WI38 (cell line): ENCODE measurements around the gene GALNT2.
A peak's percentile ranks its signal among the peaks of the same experiment; 100 is the strongest.

Source experiments
- H3K4me3 ChIP-seq: 2 replicates; pipeline ENCODE4 v1.5.1; 2011; ENCODE audit warnings: low read depth, mild to moderate bottlenecking, control low read depth, low read length
- CTCF ChIP-seq: IDR thresholded peaks from 2 replicates; pipeline ENCODE4 v1.5.1; 2012; ENCODE audit warnings: low read depth, mild to moderate bottlenecking, control low read depth, low read length

GALNT2 gene

GRCh38 chr1:230067871-230068620 is 1.0 kb downstream of the GALNT2 start:
- peak overlapping the region; percentile 92 for H3K4me3 ChIP-seq

GRCh38 chr1:230068621-230068873 is 1.5 kb downstream of the GALNT2 start:
- TF ChIP-seq CTCF = no peak

More at GRCh38 chr1:230067871-230068620, 1.0 kb downstream of the GALNT2 start:
- no peak for TF ChIP-seq CTCF

GRCh38 chr1:230068952-230069684 is 2.1 kb downstream of the GALNT2 start:
- TF ChIP-seq CTCF = no peak
- H3K4me3 ChIP-seq = peak overlapping the region; percentile 92

More at GRCh38 chr1:230068621-230068873, 1.5 kb downstream of the GALNT2 start:
- peak overlapping the region; percentile 92 for H3K4me3 ChIP-seq

- no peak overlapping the region for H3K4me3 ChIP-seq
- no peak for TF ChIP-seq CTCF
Observed at GRCh38 chr1:230069796-230070195, 2.8 kb downstream of the GALNT2 start.

- no peak for TF ChIP-seq CTCF
- no peak overlapping the region for H3K4me3 ChIP-seq
Observed at GRCh38 chr1:230070321-230071208, 3.5 kb downstream of the GALNT2 start.

GRCh38 chr1:230071316-230071715 is 4.3 kb downstream of the GALNT2 start:
- no peak overlapping the region for H3K4me3 ChIP-seq
- no peak for TF ChIP-seq CTCF
